Measurements from ENCODE around the gene CA10.

DNA sequence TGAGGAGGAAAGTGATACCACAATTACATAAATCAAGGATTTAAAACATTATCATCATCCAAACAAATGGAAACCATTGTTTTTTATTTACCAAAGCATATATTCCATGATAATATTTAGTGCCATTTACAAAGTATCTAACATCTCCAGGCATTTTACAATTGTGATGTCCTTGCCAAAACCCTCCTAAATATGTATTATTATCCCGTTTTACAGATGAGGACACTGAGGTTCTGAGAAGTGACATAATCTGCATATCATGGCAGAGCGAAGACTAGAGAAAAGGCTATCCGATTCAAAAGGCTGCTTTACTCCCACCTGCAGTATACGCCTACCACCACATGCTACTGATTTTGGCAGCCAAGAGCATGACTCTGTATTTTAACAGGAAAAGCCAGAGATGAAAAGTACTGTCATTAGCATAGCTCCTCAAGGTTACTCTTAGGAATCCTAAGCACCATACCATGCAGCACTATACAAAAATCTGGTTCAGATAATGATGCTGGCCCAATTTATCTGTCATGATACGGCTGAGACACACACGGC, 301.4 kb downstream of the CA10 start:
- TF ChIP-seq, protein P1, sequence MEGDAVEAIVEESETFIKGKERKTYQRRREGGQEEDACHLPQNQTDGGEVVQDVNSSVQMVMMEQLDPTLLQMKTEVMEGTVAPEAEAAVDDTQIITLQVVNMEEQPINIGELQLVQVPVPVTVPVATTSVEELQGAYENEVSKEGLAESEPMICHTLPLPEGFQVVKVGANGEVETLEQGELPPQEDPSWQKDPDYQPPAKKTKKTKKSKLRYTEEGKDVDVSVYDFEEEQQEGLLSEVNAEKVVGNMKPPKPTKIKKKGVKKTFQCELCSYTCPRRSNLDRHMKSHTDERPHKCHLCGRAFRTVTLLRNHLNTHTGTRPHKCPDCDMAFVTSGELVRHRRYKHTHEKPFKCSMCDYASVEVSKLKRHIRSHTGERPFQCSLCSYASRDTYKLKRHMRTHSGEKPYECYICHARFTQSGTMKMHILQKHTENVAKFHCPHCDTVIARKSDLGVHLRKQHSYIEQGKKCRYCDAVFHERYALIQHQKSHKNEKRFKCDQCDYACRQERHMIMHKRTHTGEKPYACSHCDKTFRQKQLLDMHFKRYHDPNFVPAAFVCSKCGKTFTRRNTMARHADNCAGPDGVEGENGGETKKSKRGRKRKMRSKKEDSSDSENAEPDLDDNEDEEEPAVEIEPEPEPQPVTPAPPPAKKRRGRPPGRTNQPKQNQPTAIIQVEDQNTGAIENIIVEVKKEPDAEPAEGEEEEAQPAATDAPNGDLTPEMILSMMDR (conservative IDR thresholded peaks at IDR 0.05; ENCODE audit: low read depth in 2 of 2), result peak in 1 of 2 experiments; percentile 34; a peak in 3 of 4 replicates
- no peak for TF ChIP-seq EZH2phosphoT487 (IDR thresholded peaks at IDR 0.05; ENCODE audit: unreplicated experiment)
- no peak for TF ChIP-seq CREB1 (CRISPR knock-in tag; IDR thresholded peaks at IDR 0.05; ENCODE audit: low read depth)
- no peak for TF ChIP-seq EZH2 (IDR thresholded peaks at IDR 0.05; ENCODE audit: low read depth, unreplicated experiment)
- no peak for TF ChIP-seq POLR2AphosphoS5 (IDR thresholded peaks at IDR 0.05; ENCODE audit: low read depth)
- TF ChIP-seq, protein P2, sequence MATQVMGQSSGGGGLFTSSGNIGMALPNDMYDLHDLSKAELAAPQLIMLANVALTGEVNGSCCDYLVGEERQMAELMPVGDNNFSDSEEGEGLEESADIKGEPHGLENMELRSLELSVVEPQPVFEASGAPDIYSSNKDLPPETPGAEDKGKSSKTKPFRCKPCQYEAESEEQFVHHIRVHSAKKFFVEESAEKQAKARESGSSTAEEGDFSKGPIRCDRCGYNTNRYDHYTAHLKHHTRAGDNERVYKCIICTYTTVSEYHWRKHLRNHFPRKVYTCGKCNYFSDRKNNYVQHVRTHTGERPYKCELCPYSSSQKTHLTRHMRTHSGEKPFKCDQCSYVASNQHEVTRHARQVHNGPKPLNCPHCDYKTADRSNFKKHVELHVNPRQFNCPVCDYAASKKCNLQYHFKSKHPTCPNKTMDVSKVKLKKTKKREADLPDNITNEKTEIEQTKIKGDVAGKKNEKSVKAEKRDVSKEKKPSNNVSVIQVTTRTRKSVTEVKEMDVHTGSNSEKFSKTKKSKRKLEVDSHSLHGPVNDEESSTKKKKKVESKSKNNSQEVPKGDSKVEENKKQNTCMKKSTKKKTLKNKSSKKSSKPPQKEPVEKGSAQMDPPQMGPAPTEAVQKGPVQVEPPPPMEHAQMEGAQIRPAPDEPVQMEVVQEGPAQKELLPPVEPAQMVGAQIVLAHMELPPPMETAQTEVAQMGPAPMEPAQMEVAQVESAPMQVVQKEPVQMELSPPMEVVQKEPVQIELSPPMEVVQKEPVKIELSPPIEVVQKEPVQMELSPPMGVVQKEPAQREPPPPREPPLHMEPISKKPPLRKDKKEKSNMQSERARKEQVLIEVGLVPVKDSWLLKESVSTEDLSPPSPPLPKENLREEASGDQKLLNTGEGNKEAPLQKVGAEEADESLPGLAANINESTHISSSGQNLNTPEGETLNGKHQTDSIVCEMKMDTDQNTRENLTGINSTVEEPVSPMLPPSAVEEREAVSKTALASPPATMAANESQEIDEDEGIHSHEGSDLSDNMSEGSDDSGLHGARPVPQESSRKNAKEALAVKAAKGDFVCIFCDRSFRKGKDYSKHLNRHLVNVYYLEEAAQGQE (IDR thresholded peaks at IDR 0.05; ENCODE audit: unreplicated experiment), result no peak
- TF ChIP-seq JUNB (IDR thresholded peaks at IDR 0.05; ENCODE audit: unreplicated experiment), result no peak
- no peak for TF ChIP-seq NANOG (IDR thresholded peaks at IDR 0.05; ENCODE audit: borderline replicate concordance)
- TF ChIP-seq, protein P3, sequence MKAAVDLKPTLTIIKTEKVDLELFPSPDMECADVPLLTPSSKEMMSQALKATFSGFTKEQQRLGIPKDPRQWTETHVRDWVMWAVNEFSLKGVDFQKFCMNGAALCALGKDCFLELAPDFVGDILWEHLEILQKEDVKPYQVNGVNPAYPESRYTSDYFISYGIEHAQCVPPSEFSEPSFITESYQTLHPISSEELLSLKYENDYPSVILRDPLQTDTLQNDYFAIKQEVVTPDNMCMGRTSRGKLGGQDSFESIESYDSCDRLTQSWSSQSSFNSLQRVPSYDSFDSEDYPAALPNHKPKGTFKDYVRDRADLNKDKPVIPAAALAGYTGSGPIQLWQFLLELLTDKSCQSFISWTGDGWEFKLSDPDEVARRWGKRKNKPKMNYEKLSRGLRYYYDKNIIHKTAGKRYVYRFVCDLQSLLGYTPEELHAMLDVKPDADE (IDR thresholded peaks at IDR 0.05), result no peak
- TF ChIP-seq ZNF114 (CRISPR knock-in tag; IDR thresholded peaks at IDR 0.05), result no peak
- no peak for TF ChIP-seq ZNF331 (CRISPR knock-in tag; IDR thresholded peaks at IDR 0.05; ENCODE audit: low read depth)
- TF ChIP-seq STAT1 (IDR thresholded peaks at IDR 0.05; ENCODE audit: unreplicated experiment), result no peak
- TF ChIP-seq, protein P4, sequence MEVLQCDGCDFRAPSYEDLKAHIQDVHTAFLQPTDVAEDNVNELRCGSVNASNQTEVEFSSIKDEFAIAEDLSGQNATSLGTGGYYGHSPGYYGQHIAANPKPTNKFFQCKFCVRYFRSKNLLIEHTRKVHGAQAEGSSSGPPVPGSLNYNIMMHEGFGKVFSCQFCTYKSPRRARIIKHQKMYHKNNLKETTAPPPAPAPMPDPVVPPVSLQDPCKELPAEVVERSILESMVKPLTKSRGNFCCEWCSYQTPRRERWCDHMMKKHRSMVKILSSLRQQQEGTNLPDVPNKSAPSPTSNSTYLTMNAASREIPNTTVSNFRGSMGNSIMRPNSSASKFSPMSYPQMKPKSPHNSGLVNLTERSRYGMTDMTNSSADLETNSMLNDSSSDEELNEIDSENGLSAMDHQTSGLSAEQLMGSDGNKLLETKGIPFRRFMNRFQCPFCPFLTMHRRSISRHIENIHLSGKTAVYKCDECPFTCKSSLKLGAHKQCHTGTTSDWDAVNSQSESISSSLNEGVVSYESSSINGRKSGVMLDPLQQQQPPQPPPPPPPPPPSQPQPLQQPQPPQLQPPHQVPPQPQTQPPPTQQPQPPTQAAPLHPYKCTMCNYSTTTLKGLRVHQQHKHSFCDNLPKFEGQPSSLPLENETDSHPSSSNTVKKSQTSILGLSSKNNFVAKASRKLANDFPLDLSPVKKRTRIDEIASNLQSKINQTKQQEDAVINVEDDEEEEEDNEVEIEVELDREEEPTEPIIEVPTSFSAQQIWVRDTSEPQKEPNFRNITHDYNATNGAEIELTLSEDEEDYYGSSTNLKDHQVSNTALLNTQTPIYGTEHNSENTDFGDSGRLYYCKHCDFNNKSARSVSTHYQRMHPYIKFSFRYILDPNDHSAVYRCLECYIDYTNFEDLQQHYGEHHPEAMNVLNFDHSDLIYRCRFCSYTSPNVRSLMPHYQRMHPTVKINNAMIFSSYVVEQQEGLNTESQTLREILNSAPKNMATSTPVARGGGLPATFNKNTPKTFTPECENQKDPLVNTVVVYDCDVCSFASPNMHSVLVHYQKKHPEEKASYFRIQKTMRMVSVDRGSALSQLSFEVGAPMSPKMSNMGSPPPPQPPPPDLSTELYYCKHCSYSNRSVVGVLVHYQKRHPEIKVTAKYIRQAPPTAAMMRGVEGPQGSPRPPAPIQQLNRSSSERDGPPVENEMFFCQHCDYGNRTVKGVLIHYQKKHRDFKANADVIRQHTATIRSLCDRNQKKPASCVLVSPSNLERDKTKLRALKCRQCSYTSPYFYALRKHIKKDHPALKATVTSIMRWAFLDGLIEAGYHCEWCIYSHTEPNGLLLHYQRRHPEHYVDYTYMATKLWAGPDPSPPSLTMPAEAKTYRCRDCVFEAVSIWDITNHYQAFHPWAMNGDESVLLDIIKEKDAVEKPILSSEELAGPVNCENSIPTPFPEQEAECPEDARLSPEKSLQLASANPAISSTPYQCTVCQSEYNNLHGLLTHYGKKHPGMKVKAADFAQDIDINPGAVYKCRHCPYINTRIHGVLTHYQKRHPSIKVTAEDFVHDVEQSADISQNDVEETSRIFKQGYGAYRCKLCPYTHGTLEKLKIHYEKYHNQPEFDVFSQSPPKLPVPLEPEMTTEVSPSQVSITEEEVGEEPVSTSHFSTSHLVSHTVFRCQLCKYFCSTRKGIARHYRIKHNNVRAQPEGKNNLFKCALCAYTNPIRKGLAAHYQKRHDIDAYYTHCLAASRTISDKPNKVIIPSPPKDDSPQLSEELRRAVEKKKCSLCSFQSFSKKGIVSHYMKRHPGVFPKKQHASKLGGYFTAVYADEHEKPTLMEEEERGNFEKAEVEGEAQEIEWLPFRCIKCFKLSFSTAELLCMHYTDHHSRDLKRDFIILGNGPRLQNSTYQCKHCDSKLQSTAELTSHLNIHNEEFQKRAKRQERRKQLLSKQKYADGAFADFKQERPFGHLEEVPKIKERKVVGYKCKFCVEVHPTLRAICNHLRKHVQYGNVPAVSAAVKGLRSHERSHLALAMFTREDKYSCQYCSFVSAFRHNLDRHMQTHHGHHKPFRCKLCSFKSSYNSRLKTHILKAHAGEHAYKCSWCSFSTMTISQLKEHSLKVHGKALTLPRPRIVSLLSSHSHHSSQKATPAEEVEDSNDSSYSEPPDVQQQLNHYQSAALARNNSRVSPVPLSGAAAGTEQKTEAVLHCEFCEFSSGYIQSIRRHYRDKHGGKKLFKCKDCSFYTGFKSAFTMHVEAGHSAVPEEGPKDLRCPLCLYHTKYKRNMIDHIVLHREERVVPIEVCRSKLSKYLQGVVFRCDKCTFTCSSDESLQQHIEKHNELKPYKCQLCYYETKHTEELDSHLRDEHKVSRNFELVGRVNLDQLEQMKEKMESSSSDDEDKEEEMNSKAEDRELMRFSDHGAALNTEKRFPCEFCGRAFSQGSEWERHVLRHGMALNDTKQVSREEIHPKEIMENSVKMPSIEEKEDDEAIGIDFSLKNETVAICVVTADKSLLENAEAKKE (CRISPR knock-in tag; IDR thresholded peaks at IDR 0.05), result no peak

Data from GM23338 (cell line).